NCI-H446 treated with DMSO at 0.1 percent for 48 hours (cell line): ENCODE measurements around the gene GTF2A2.

Experiments used
- DNase-seq: peaks from one replicate; lab custom pipeline; 2025; lab: John Stamatoyannopoulos, UW

The GTF2A2 gene

GRCh38 chr15:59605994-59606393 is 51.3 kb downstream of the GTF2A2 start:
- DNase-seq, result no peak

DNA sequence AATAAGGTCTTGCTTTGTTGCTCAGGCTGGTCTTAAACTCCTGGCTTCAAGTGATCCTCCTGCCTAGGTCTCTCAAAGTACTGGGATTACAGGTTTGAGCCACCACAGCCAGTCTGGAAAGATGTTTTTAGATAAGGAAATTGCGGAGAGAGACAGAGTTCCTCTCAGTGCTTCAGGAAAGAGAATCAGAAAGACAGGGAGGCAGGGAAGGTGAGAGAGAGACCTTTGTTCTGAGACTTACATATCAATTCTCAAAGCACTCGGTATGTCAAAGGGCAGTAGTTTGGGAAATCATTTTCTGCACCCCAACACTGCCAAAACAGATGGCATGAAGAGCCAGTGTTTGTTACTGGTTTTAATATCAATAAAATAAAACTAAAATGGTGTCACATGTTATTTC is 58.9 kb downstream of the GTF2A2 start:
- DNase-seq, result no peak

GRCh38 chr15:59596640-59597039 is 60.7 kb downstream of the GTF2A2 start:
- no peak for DNase-seq

DNA sequence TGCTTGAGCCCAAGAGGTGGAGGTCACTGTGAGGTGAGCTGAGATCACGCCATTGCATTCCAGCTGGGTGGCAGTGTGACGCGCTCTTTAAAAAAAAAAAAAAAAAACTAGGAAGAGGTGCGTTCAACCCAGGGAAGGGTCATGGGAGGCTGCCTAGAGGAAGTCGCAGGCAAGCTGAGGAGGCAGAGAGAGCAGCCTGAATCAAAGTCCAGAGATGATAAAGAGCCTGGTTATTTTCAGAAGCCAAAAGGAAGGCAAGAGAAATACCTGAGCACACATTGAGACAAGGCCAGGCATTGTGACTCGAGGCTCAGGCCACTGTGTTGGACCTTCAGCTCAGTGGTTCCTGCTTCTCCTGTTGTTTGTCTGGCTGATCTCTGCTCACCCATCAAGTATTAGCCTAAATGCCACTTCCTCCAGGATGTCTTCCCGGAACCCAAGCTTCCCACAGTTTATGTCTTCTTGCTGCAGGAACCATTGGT is 61.8 kb downstream of the GTF2A2 start:
- DNase-seq, result no peak

DNA sequence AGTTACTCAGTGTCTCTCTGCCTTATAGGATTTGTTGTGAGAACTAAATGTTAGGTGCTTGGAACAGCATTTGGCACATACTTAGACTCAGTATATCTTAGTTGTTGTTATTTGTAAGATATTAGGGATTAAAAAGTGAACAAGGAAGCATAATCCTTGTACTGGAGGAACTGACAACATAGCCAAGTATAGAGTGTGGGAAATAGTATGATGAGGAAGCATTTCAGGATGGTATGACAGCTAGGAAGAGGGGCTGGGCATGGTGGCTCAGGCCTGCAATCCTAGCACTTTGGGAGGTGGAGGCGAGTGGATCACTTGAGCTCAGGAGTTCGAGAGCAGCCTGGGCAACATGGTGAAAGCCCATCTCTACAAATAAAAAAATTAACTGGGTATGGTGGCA is 62.3 kb downstream of the GTF2A2 start:
- no peak for DNase-seq

DNA sequence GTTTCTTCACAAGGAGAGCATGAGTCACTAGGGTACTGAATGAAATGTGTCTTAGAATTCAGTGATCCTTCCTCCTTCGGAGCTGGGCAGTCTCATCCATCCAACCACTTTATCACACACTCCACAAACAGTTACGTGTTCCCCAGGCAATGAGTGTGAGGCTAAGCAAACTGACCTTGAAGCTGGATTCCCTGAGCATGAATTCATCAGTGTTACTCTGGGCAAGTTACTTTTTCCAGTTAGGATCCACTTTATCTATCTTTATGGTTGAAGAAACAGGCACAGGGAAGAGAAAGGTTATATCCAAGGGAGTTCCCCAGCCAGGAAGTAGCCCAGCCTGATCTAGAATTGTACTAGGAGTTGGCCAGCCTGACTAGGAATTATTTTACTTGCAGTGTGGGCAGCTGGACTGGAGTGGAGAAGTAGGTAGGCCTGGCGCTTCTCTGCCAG is 62.8 kb downstream of the GTF2A2 start:
- no peak for DNase-seq

DNA sequence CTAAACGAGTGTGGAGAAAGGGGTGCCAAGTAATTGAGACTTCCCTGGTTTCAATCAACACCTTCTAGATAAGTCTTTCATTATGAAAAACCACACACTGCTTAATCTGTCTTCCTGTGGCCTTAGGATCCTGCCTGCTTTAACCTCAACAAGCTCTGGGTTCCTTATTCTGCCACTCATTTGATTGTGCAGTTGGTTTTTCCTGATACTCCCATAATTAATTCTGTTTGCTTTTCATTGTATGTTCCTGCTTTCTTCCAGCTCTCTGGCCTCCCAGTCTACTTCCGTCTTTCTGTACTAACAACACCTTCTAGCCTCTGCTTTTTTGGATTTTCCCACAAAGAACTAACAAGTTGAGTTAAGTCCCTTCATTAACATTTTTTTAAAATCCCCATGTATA is 66.0 kb downstream of the GTF2A2 start:
- no peak for DNase-seq

DNA sequence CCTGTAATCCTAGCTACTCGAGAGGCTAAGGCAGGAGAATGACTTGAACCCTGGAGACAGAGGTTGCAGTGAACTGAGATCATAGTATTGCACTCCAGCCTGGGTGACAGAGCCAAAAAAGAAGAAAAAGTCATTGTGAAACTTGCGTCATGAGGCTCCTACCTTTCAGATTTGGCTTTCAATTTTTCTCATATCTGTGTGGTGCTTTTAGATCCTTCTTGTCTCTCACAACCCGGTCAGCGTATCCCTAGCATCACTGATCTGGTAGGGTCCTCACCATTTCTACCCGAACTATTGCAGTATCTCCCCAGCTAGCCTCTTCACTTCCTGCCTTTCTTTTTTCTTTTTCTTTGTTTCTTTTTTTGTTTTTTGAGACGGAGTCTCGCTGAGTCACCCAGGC is 67.3 kb downstream of the GTF2A2 start:
- no peak for DNase-seq
